GM12892 (cell line): ENCODE results near the gene DYNC1LI2.

Experiments used
- DNase-seq: peaks from one replicate; pipeline ENCODE4 v3.0.0; 2011; ENCODE audit not compliant: insufficient read length
- FAIRE-seq: peaks from 2 replicates; lab custom pipeline; 2011; peaks lifted over from hg19 to GRCh38; lab: Jason Lieb, UNC
- POLR2A ChIP-seq: IDR thresholded peaks from 2 replicates; pipeline ENCODE4 v1.6.1; 2011; ENCODE audit warnings: low read depth, low read length, control low read depth
- POLR2AphosphoS5 ChIP-seq: IDR thresholded peaks from 2 replicates; pipeline ENCODE4 v1.6.1; 2011; ENCODE audit warnings: low read depth, low read length, control low read depth
- TAF1 ChIP-seq: IDR thresholded peaks from 2 replicates; pipeline ENCODE4 v1.6.1; 2011; ENCODE audit warnings: low read depth, mild to moderate bottlenecking, control low read depth, low read length, borderline replicate concordance

The DYNC1LI2 gene

DNA sequence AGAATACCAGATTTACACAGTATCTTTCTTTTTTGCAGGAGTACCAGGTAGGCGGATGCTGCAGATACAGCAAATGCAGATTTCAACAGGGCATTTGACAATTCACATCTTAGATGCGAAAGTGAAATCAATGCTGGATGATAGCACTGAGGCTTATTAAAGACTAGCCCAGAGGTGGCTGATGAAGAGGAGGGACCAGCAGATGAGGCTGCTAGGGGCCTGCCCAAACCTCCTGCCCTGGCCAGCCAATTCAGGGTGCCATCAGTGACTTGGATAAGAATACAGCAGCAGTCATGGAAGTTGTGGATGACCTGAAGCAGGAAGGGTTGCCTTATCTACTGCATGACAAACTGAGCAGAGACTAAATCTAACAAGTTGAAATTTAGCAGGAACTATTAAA lies 1.5 kb upstream of the DYNC1LI2 start:
- FAIRE-seq (no peak), DNase-seq (no peak)
- TF ChIP-seq POLR2AphosphoS5 (no peak), TAF1 (no peak), POLR2A (no peak)

GRCh38 chr16:66752379-66752778 lies 970 bp upstream of the DYNC1LI2 start:
- no peak for DNase-seq
- TF ChIP-seq POLR2AphosphoS5 (no peak), POLR2A (no peak), TAF1 (no peak)
- no peak for FAIRE-seq

DNA sequence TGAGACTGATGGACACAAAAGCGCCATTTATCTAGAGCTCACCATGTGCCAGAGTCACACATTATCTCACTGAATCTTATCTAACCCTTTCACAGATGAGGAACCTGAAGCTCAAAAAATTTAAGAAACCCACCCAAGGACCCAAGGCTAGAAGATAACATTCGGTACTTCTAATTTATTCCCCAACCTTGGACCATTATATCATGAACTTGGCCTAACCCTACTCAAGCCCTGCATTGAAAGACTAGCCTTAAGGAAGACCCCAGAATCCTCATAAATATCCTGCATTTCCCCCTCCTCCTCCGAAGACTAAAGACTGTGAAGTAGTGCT lies 548 bp upstream of the DYNC1LI2 start:
- peak; percentile 38 for FAIRE-seq
- DNase-seq, result no peak
- TF ChIP-seq POLR2A (no peak), TAF1 (no peak), POLR2AphosphoS5 (no peak)

DNA sequence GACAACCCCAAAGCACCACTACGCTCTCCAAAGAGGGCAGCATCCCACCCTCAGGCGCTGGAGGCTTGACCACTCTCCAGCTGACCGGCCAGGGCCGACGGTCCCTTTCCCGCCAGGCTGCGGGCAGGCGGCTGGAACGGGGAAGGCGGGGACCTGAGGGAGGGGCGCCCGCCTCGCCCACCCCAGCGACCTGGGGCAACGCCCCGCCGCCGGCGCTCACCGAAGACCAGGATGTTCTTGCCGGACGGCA lies 431 bp downstream of the DYNC1LI2 start:
- FAIRE-seq (no peak), DNase-seq (no peak)
- TF ChIP-seq POLR2AphosphoS5 (no peak), TAF1 (no peak), POLR2A (no peak)

GRCh38 chr16:66750279-66751052 lies 943 bp downstream of the DYNC1LI2 start:
- TF ChIP-seq TAF1 (no peak), POLR2AphosphoS5 (no peak), POLR2A (no peak)
- DNase-seq (no peak), FAIRE-seq (no peak)

- FAIRE-seq (no peak), DNase-seq (no peak)
- TF ChIP-seq POLR2A (no peak), TAF1 (no peak), POLR2AphosphoS5 (no peak)
Measured at GRCh38 chr16:66746682-66747081, 4.7 kb downstream of the DYNC1LI2 start.

DNA sequence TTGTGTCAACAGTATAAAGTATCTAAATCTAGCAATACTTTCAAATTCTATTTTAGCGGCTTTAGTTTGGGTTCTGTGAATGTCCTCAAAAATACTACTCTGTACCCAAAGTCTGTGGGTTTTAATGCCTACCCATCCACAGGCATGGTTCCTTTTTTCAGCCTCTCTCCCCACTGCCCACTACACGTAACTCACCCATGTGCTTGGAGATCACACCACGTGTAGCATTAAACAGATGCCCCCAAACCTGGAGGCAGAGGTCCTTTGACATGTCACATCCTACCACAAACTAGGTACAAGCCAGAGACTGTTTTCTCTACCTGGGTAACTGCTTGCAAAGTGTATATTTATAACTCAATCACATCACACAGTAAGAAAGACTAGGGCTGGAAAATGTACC lies 5.4 kb downstream of the DYNC1LI2 start:
- FAIRE-seq (no peak), DNase-seq (no peak)
- TF ChIP-seq POLR2A (no peak), POLR2AphosphoS5 (no peak), TAF1 (no peak)

GRCh38 chr16:66741950-66742808 lies 9.2 kb downstream of the DYNC1LI2 start:
- TF ChIP-seq TAF1 (no peak), POLR2AphosphoS5 (no peak), POLR2A (no peak)
- FAIRE-seq (no peak), DNase-seq (no peak)

- DNase-seq (no peak), FAIRE-seq (no peak)
- TF ChIP-seq POLR2AphosphoS5 (no peak), TAF1 (no peak), POLR2A (no peak)
Measured at GRCh38 chr16:66741169-66741900, 10.1 kb downstream of the DYNC1LI2 start.

DNA sequence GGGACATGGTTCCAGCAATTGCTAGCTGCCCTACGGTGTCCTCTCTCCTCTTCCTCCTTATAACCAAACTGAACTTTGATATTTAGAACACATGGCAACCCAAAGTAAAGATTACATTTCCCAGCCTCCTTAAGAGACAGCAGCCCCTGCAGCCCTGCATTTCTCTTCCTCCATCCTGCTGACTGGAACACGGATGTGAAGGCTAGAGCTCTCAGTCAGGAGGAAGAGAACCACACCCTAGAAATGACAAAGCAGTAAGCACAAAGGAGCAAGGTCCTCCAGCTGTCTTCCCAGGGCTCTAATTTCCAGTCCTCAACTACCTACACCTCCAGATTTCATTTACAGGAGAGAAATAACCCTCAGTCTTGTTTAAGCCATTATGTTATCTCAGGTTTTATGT lies 10.9 kb downstream of the DYNC1LI2 start:
- TF ChIP-seq POLR2AphosphoS5 (no peak), TAF1 (no peak), POLR2A (no peak)
- no peak for DNase-seq
- FAIRE-seq, result no peak

DNA sequence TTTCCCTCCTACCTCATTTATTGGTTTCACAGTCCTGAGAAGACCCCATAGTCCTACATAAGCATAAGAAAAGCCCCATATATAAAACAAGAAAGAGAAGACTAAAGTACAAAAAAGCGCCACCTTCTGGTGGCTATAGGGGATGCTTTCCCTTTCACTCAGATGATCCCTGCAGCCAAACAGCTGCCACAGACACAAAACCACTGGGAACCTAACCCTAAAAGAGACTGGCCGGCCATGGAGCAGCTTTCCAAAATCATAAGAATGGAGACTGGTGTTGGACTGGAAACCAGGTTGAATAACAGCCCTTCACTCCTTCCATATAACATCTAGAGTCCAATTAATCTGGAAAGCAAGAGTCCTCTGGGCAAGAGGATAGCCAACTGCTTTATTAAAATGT lies 11.4 kb downstream of the DYNC1LI2 start:
- DNase-seq (peak; percentile 27), FAIRE-seq (no peak)
- TF ChIP-seq POLR2AphosphoS5 (no peak), POLR2A (no peak), TAF1 (no peak)

DNA sequence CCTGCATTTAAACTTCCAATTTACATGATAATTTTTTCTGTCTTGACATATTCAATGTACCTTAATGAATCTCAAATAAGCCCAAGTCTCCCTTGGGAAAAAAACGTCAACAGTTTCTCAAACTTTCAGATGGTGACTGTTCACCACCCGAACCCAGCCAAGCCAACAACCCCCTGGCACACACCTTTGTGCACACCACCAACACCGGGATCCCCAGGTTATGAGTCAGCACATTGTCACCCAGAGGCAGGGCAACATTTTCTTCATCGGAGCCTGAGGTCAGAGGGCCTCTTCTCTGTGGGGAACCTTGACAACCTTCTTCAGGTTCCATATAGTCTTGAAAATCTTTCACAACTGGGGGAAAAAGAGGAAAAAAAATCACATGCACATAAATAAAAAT lies 15.5 kb downstream of the DYNC1LI2 start:
- FAIRE-seq (no peak), DNase-seq (no peak)
- TF ChIP-seq POLR2AphosphoS5 (no peak), POLR2A (no peak), TAF1 (no peak)
